Liver (tissue), 9 donors: Measurements from ENCODE around the gene UBALD1. TPM values are rescaled to one million over a fixed set of nuclear protein-coding genes. Genes with fewer than 3 reads are reported as not detected.

Source experiments
- DNase-seq: peaks from one replicate; pipeline ENCODE4 v3.0.0-alpha.2; 2017; ENCODE audit warnings: low spot score
- H3K27ac ChIP-seq, 2 donors: one replicate each; pipeline ENCODE4 v1.7.0; 2013; ENCODE audit warnings: inconsistent platforms in 2 of 2, low read length in 2 of 2, control low read depth in 1 of 2, low read depth in 1 of 2, mild to moderate bottlenecking in 1 of 2
- H3K27me3 ChIP-seq, 4 donors: one replicate each; pipeline versions ENCODE4 v1.6.1 to v1.7.0; 2013; ENCODE audit warnings: low read length in 3 of 4, inconsistent platforms in 1 of 4, mild to moderate bottlenecking in 1 of 4, moderate library complexity in 1 of 4; ENCODE audit not compliant: control insufficient read depth in 4 of 4, insufficient read depth in 4 of 4
- H3K36me3 ChIP-seq, 4 donors: one replicate each; pipeline versions ENCODE4 v1.6.1 to v1.7.0; 2013; ENCODE audit warnings: low read length in 3 of 4, mild to moderate bottlenecking in 3 of 4, low read depth in 1 of 4, moderate library complexity in 1 of 4; ENCODE audit not compliant: control insufficient read depth in 4 of 4, insufficient read depth in 3 of 4
- H3K4me1 ChIP-seq, 4 donors: one replicate each; pipeline versions ENCODE4 v1.6.1 to v1.7.0; 2013; ENCODE audit warnings: low read length in 3 of 4, mild to moderate bottlenecking in 3 of 4, moderate library complexity in 1 of 4; ENCODE audit not compliant: control insufficient read depth in 4 of 4, insufficient read depth in 4 of 4
- H3K4me3 ChIP-seq, 3 donors: one replicate each; pipeline versions ENCODE4 v1.6.1 to v1.7.0; 2013; ENCODE audit warnings: low read length in 3 of 3, control low read depth in 1 of 3, low read depth in 1 of 3, mild to moderate bottlenecking in 1 of 3
- H3K9ac ChIP-seq, 2 donors: one replicate each; pipeline ENCODE4 v1.7.0; 2013; ENCODE audit warnings: low read length in 2 of 2, mild to moderate bottlenecking in 2 of 2, moderate library complexity in 2 of 2, control low read depth in 1 of 2, low read depth in 1 of 2
- H3K9me3 ChIP-seq, 4 donors: one replicate each; pipeline versions ENCODE4 v1.6.1 to v1.7.0; 2013; ENCODE audit warnings: low read length in 3 of 4; ENCODE audit not compliant: control insufficient read depth in 4 of 4
- ATF3 ChIP-seq: IDR thresholded peaks from 2 replicates; pipeline ENCODE4 v1.6.1; 2016; ENCODE audit warnings: antibody characterized with exemption
- CTCF ChIP-seq: fragments of 150-350 bp; IDR thresholded peaks from 2 replicates; pipeline ENCODE4 v1.5.1; 2017; ENCODE audit warnings: improper control_type of control experiment, low read depth, low read length; ENCODE audit not compliant: missing input control
- EGR1 ChIP-seq, 2 donors: IDR thresholded peaks; 2 replicates each; pipeline ENCODE4 v1.6.1; 2016 to 2018; ENCODE audit warnings: antibody characterized with exemption in 2 of 2, low read depth in 2 of 2
- FOXA1 ChIP-seq: IDR thresholded peaks from 2 replicates; pipeline ENCODE4 v1.6.1; 2016; ENCODE audit warnings: antibody characterized with exemption
- FOXA2 ChIP-seq: IDR thresholded peaks from 2 replicates; pipeline ENCODE4 v1.6.1; 2016; ENCODE audit warnings: antibody characterized with exemption
- GABPA ChIP-seq, 2 donors: IDR thresholded peaks in 1 of 2; conservative IDR thresholded peaks in 1 of 2; 2 replicates each; pipeline ENCODE4 v1.6.1; 2016; ENCODE audit warnings: antibody characterized with exemption in 2 of 2, mild to moderate bottlenecking in 1 of 2, moderate library complexity in 1 of 2
- HNF4A ChIP-seq, 2 donors: conservative IDR thresholded peaks; 2 replicates each; pipeline ENCODE4 v1.6.1; 2016; ENCODE audit warnings: antibody characterized with exemption in 2 of 2, mild to moderate bottlenecking in 2 of 2
- HNF4G ChIP-seq: IDR thresholded peaks from 2 replicates; pipeline ENCODE4 v1.6.1; 2016; ENCODE audit warnings: antibody characterized with exemption
- JUND ChIP-seq, 2 donors: IDR thresholded peaks; 2 replicates each; pipeline ENCODE4 v1.6.1; 2016; ENCODE audit warnings: antibody characterized with exemption in 2 of 2
- MAX ChIP-seq: IDR thresholded peaks from 2 replicates; pipeline ENCODE4 v1.6.1; 2016; ENCODE audit warnings: antibody characterized with exemption
- NR2F2 ChIP-seq: IDR thresholded peaks from 2 replicates; pipeline ENCODE4 v1.6.1; 2016; ENCODE audit warnings: antibody characterized with exemption
- RAD21 ChIP-seq, 2 donors: IDR thresholded peaks; 2 replicates each; pipeline ENCODE4 v1.6.1; 2016; ENCODE audit warnings: antibody characterized with exemption in 2 of 2, mild to moderate bottlenecking in 2 of 2
- REST ChIP-seq: IDR thresholded peaks from 2 replicates; pipeline ENCODE4 v1.6.1; 2016; ENCODE audit warnings: antibody characterized with exemption, mild to moderate bottlenecking
- RXRA ChIP-seq, 2 donors: IDR thresholded peaks; 2 replicates each; pipeline ENCODE4 v1.6.1; 2017 to 2018; ENCODE audit warnings: antibody characterized with exemption in 2 of 2, mild to moderate bottlenecking in 1 of 2
- SP1 ChIP-seq: IDR thresholded peaks from 2 replicates; pipeline ENCODE4 v1.6.1; 2018; ENCODE audit warnings: antibody characterized with exemption, mild to moderate bottlenecking
- TAF1 ChIP-seq: conservative IDR thresholded peaks from 2 replicates; pipeline ENCODE4 v1.6.1; 2016; ENCODE audit warnings: antibody characterized with exemption, mild to moderate bottlenecking
- YY1 ChIP-seq: IDR thresholded peaks from 2 replicates; pipeline ENCODE4 v1.6.1; 2016; ENCODE audit warnings: antibody characterized with exemption, mild to moderate bottlenecking
- ZBTB33 ChIP-seq: IDR thresholded peaks from 2 replicates; pipeline ENCODE4 v1.6.1; 2016; ENCODE audit warnings: antibody characterized with exemption
- WGBS: extraction: QIAGEN DNeasy Blood & Tissue Kit; methylation state at CpG from one replicate; pipeline ENCODE4 v1.1.7; 2013; 5-methylcytosine and 5-hydroxymethylcytosine counted together
- polyA plus RNA-seq, 2 donors: library from polyadenylated mRNA; stranded (reverse) in 1 of 2; unstranded in 1 of 2; fragments of 200-250 nt in 1 of 2; fragments of >200 nt in 1 of 2; fragmentation: Nextera tagmentation in 1 of 2; extraction: Ambion mirVana in 1 of 2; gene quantifications; one replicate each; pipeline versions ENCODE4 v1.2.1 to v1.2.3, GENCODE V29; 2013 to 2015
- total RNA-seq, 2 donors: library from RNA; depleted of rRNA; stranded (reverse); fragments of >200 nt; gene quantifications; one replicate each; pipeline ENCODE4 v1.2.3, GENCODE V29; 2014
- donor health status: healthy.
- donor health status: healthy.
- donor health status: healthy.
- donor health status: healthy.
- donor health status: healthy.

The UBALD1 gene
- total and polyA plus RNA-seq, 4 donors, result 4.5 to 22.4 (median 7.5) TPM

- H3K27ac ChIP-seq, result peak overlapping the region; percentile 95 to 100
- no peaks in the 10 kb centered on the region for H3K27me3 ChIP-seq
- no peak overlapping the region for H3K4me3 ChIP-seq
- no peaks in the 10 kb centered on the region for H3K36me3 ChIP-seq
- no peak for DNase-seq
- peaks cover 12 to 47% (median 30%) of the 10 kb centered on the region in 4 donors for H3K4me1 ChIP-seq
- peak overlapping the region in 1 of 2 donors; percentile 99 for H3K9ac ChIP-seq
- TF ChIP-seq EGR1 (IDR thresholded peaks at IDR 0.05; ENCODE audit: low read depth in 2 of 2) (peak in 1 of 2 donors; percentile 13), FOXA2 (no peak), YY1 (peak; percentile 57), CTCF (peak; percentile 23), GABPA (IDR thresholded peaks at IDR 0.05 in 1 of 2, conservative IDR thresholded peaks at IDR 0.05 in 1 of 2) (no peak), FOXA1 (no peak), ZBTB33 (no peak), NR2F2 (peak; percentile 78), REST (peak; percentile 83), RAD21 (IDR thresholded peaks at IDR 0.05) (peak; percentile 28 to 60), ATF3 (peak; percentile 29), HNF4A (conservative IDR thresholded peaks at IDR 0.05) (peak; percentile 85 to 90), JUND (IDR thresholded peaks at IDR 0.05) (peak in 1 of 2 donors; percentile 48), SP1 (peak; percentile 97), MAX (peak; percentile 36), RXRA (IDR thresholded peaks at IDR 0.05) (peak; percentile 73 to 88), TAF1 (no peak), HNF4G (peak; percentile 83)
- H3K9me3 ChIP-seq, result no peaks in the 10 kb centered on the region
- 54% methylated on average over 8 of the region's 8 CpGs for WGBS
Measured at GRCh38 chr16:4618645-4619418, 4.1 kb upstream of the UBALD1 start.
